GM21723 (cell line): ENCODE data around the gene METTL13.

ENCODE experiments used
- ATAC-seq: cut with Tn5 transposase; IDR thresholded peaks from one replicate; pipeline ENCODE4 v1.9.1; 2021; ENCODE audit warnings: mild to moderate bottlenecking, moderate library complexity; ENCODE audit not compliant: unreplicated experiment

Gene METTL13

GRCh38 chr1:171781176-171781875 is at the start of gene METTL13:
Gene METTL13, plus strand, starts transcription at chr1:171781660. Its CDS starts 308 bp downstream, at chr1:171781968.
- peak; percentile 97 for ATAC-seq

GRCh38 chr1:171736196-171736595 is 45.3 kb upstream of the METTL13 start:
- no peak for ATAC-seq

DNA sequence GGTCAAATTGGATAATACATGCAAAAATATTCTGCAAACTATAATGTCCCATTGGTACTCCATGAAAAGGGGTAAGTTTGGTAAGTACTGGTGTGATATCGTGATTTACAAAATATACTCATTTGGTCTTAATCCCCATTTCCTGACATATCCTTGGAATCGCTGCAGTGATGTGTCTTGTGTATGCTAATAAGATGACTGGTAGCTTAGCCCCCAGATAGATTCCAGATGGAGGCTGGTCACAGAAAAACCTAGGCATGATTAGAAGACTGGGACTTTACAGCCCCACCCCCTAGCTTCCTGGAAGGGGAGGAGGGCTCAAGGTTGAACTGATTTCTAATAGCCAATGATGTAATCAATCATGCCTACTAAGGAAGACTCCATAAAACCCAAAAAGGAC is 42.5 kb upstream of the METTL13 start:
- no peak for ATAC-seq

GRCh38 chr1:171739656-171740055 is 41.8 kb upstream of the METTL13 start:
- ATAC-seq = no peak

- ATAC-seq = no peak
Measured at GRCh38 chr1:171740356-171740863, 41.0 kb upstream of the METTL13 start.

DNA sequence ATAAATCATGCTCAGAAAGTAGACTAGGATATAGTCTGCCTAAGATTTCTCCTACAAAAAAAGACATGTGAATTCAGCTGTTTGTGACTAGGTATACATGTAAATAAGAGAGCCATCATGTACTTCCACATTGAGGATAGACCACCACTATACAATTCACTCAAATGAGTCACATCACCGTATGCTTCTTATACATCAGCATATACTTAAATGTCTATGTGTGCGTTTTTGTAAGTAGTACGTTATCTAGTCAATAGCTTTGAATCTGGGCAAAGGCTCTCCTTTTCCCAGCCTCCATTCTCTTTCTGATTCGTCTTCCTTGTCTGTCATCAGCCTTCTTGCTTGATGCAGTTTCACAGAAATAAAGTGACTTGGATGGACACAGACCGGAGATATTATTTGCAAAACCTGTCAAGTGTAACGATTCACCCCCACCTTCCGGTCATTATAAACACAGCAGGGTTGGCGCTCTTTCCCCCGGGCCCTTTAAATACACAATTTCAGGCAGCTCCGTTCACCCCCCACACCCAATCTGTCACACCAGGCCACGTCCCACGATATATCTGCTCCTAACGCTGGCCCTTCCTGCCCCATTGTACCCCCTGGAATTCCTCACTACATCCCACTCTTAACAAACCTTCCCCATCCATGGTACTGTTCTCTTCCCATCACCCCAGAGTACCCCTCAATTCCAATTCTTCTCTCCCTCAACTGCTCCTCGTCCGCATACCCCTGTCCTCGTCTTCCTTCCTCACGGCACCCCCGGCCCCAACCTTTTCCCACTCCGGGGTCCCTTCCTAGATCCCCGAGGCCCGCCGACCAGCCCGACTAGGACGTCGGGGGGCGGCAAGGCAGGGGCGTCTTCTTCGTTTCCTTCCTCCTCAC is 40.2 kb upstream of the METTL13 start:
- no peak for ATAC-seq

DNA sequence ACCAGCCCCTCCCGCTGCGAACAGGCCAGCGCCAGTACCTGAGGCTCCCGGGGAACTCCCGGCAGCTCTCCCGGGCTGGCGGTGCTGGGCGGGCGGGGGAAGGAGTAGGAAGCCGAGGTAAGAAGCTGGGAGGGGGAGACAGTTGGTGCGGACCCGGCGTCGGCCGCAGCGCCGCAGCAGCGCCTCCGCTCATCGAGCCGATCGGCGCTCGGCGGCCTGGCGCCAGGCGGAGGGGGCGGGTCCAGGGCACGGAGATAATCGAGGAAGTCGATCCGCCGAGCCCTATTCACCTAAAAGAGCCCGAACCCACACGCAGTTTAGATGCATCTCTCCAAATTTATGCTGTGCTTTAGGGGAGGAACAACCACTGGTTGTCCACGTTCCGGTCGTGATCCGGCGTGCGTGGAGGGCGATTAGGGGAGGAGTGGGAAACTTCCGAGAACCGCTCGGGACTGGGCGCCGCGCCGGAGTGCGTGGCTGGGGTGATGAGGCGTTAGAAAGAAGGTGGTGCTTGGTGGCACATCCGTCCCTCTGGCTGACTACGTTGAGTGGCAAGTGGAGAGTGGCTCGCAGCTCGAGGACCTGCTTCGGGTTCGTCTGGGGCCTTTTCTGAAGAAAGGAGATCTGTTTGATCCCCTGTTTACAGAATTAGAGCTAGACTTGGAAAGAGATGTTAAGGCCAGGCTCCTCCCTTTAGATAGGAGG is 39.4 kb upstream of the METTL13 start, which contains the start of gene VAMP4:
VAMP4 (minus strand) TSS at position 194 of the 705 bp plus-strand sequence. CDS start 3,651 bp downstream, outside the sequence.
- ATAC-seq = peak; percentile 92

- ATAC-seq = peak; percentile 28
Measured at GRCh38 chr1:171742577-171742922, 38.9 kb upstream of the METTL13 start.

DNA sequence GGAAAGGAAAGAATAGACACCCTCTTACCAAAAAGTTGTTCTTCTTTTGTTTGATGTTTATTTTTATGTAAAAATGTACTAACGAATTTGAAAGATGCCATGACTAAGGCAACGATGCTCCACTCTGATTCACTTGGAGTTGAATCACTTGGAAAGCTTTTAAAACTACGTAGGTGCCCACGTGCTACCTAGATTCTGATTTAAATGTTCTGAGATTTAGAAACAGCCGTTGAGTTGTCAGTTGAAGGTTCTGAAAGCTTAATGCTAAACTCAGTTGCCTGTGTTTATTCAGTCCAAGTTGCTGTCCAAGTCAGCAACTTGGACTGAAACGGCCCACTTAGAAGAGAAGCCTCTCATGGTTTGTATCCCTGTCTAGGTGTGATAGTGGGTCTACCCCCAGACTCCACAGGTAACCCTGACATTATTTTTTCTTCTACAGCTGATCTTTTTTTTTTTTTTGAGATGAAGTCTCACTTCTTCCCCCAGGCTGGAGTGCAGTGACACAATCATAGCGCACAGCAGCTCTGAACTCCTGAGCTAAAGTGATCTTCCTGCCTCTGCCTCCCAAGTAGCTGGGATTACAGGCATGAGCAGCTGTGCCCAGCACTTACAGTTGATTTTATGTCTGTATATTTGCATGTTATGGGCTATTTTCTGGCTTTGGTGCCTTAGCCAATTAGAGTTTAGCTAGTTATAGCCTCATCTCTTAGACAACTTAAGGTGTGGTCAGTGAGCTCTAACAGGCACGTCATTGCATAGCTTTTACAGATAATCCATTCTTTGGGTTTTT is 38.2 kb upstream of the METTL13 start:
- no peak for ATAC-seq

GRCh38 chr1:171744986-171745385 is 36.5 kb upstream of the METTL13 start:
- ATAC-seq = no peak

- no peak for ATAC-seq
Measured at GRCh38 chr1:171748651-171749050, 32.8 kb upstream of the METTL13 start.

GRCh38 chr1:171751221-171751620 is 30.2 kb upstream of the METTL13 start:
- ATAC-seq = no peak

DNA sequence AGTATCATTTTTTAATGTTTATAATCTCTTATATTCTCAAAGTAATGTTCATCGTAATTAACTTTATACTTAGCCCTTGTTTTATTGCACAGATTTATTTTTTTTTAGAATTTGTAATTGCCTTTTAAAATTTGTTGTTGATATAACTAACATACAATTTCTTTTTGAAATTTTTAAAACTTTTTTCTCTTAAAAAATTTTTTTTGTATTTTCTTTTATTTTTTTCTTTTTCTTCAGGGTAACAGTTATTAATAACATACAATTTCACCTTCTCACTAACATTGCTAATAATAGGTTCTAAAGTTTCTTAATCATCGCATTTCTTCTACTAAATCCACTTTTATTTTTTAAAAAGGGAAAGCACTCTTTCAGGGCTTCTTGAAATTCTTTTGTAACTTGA is 28.3 kb upstream of the METTL13 start:
- no peak for ATAC-seq

- no peak for ATAC-seq
Measured at GRCh38 chr1:171753685-171754352, 27.6 kb upstream of the METTL13 start.

GRCh38 chr1:171754353-171754705 is 27.1 kb upstream of the METTL13 start:
- ATAC-seq = no peak

DNA sequence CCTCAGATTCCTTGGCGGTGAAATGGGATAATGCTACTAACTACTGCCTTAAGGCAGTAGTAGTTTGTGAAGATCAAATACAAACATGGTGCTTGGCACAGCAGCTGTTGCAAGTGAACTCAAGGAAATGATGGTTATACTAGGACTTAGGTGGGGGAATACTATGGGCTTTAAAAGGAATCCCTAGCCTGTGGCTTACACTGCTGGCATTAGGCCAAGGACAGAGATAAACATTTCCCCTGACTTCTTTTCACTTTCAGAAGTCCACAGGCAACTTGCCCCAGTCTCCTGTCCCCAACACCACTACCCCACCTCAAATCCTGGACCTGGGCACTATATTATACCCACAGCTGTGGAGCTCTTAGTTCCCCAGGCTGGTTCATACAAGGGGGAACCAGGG is 26.5 kb upstream of the METTL13 start:
- no peak for ATAC-seq

GRCh38 chr1:171756856-171757255 is 24.6 kb upstream of the METTL13 start:
- no peak for ATAC-seq

GRCh38 chr1:171758011-171758410 is 23.4 kb upstream of the METTL13 start:
- ATAC-seq = no peak

- ATAC-seq = no peak
Measured at GRCh38 chr1:171762143-171762563, 19.3 kb upstream of the METTL13 start.

GRCh38 chr1:171763764-171764163 is 17.7 kb upstream of the METTL13 start:
- ATAC-seq = no peak
